AG09309 (cell line): ENCODE results near the gene NPR2.

ENCODE experiments used
- DNase-seq: peaks from one replicate; pipeline ENCODE4 v3.0.0-alpha.2; 2010; ENCODE audit warnings: low read depth
- H3K4me3 ChIP-seq: 2 replicates; pipeline ENCODE4 v1.5.1; 2011; ENCODE audit warnings: mild to moderate bottlenecking, low read depth, low read length, moderate library complexity; ENCODE audit not compliant: control insufficient read depth
- CTCF ChIP-seq: IDR thresholded peaks from 2 replicates; pipeline ENCODE4 v1.5.1; 2011; ENCODE audit warnings: mild to moderate bottlenecking, low read depth, low read length, inconsistent platforms; ENCODE audit not compliant: insufficient read depth, control insufficient read depth; ENCODE audit errors: missing control alignments

NPR2 gene

GRCh38 chr9:35806101-35806500 lies 14.7 kb downstream of the NPR2 start:
- no peak for DNase-seq
- H3K4me3 ChIP-seq = no peak overlapping the region
- no peak for TF ChIP-seq CTCF

GRCh38 chr9:35808433-35808832 lies 17.0 kb downstream of the NPR2 start:
- TF ChIP-seq CTCF = no peak
- no peak for DNase-seq
- no peak overlapping the region for H3K4me3 ChIP-seq

- DNase-seq = no peak
- no peak overlapping the region for H3K4me3 ChIP-seq
- TF ChIP-seq CTCF = no peak
These were observed 18.7 kb downstream of the NPR2 start for GRCh38 chr9:35810122-35810521.

- TF ChIP-seq CTCF = no peak
- peak overlapping the region; percentile 51 for H3K4me3 ChIP-seq
- no peak for DNase-seq
These were observed 20.1 kb downstream of the NPR2 start for GRCh38 chr9:35811381-35812024.

- TF ChIP-seq CTCF = no peak
- peak; percentile 85 for DNase-seq
- peak within 1 kb of the TSS; percentile 51 for H3K4me3 ChIP-seq
These were observed 20.7 kb downstream of the NPR2 start, which contains the start of gene SPAG8 for GRCh38 chr9:35812025-35812602. Gene SPAG8, minus strand, starts transcription at chr9:35812262. Its CDS starts 115 bp downstream, at chr9:35812147.

GRCh38 chr9:35813434-35814105 lies 22.2 kb downstream of the NPR2 start:
- TF ChIP-seq CTCF = peak; percentile 45
- no peak for DNase-seq
- no peak overlapping the region for H3K4me3 ChIP-seq
